Mucosa of stomach (tissue), 1 donor: ENCODE measurements around the gene ATP8A2.

Source experiments
- H3K27me3 ChIP-seq: one replicate; pipeline ENCODE4 v1.7.0; 2013; ENCODE audit warnings: mild to moderate bottlenecking, low read length; ENCODE audit not compliant: control insufficient read depth, insufficient read depth
- H3K36me3 ChIP-seq: one replicate; pipeline ENCODE4 v1.7.0; 2013; ENCODE audit warnings: low read length; ENCODE audit not compliant: control insufficient read depth, insufficient read depth
- H3K4me1 ChIP-seq: one replicate; pipeline ENCODE4 v1.7.0; 2013; ENCODE audit warnings: mild to moderate bottlenecking, low read length; ENCODE audit not compliant: control insufficient read depth, insufficient read depth
- H3K4me3 ChIP-seq: one replicate; pipeline ENCODE4 v1.7.0; 2013; ENCODE audit warnings: low read length
- H3K9ac ChIP-seq: one replicate; pipeline ENCODE4 v1.7.0; 2013; ENCODE audit warnings: mild to moderate bottlenecking, low read length, moderate library complexity
- H3K9me3 ChIP-seq: one replicate; pipeline ENCODE4 v1.7.0; 2013; ENCODE audit warnings: mild to moderate bottlenecking, low read length, moderate library complexity; ENCODE audit not compliant: control insufficient read depth
- donor health status: Pancreatic carcinoma.

The ATP8A2 gene

GRCh38 chr13:25608181-25608580, 236.4 kb downstream of the ATP8A2 start:
- H3K4me1 ChIP-seq, result no peaks in the 10 kb centered on the region
- H3K9me3 ChIP-seq, result no peaks in the 10 kb centered on the region
- H3K4me3 ChIP-seq, result no peak overlapping the region
- no peaks in the 10 kb centered on the region for H3K27me3 ChIP-seq
- H3K9ac ChIP-seq, result no peak overlapping the region
- H3K36me3 ChIP-seq, result no peaks in the 10 kb centered on the region

- Histone ChIP-seq H3K9me3 (no peaks in the 10 kb centered on the region), H3K4me3 (no peak overlapping the region), H3K36me3 (no peaks in the 10 kb centered on the region), H3K27me3 (no peaks in the 10 kb centered on the region), H3K4me1 (no peaks in the 10 kb centered on the region), H3K9ac (no peak overlapping the region)
Measured at GRCh38 chr13:25616674-25617073, 244.9 kb downstream of the ATP8A2 start.

DNA sequence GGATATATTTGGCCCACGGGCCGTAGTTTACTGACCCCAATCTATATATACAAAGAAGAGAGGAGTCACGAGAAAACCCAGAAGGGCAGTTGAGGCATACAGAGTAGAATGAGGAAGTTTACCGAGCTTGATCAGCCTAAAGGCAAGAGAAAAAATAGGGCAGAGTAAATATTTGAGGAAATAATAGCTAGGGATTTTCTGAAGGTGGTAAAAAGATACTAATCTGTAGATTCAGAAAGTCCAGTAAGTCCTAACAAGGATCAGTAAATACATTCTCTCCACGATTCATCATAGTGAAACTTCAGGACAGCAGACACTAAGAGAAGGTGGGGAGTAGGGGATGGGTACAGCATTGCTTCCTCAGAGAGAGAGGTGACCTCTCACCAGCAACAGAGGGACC, 248.1 kb downstream of the ATP8A2 start:
- H3K4me1 ChIP-seq, result no peaks in the 10 kb centered on the region
- no peaks in the 10 kb centered on the region for H3K27me3 ChIP-seq
- H3K9me3 ChIP-seq, result no peaks in the 10 kb centered on the region
- H3K4me3 ChIP-seq, result no peak overlapping the region
- H3K9ac ChIP-seq, result no peak overlapping the region
- H3K36me3 ChIP-seq, result no peaks in the 10 kb centered on the region

GRCh38 chr13:25625414-25625813, 253.6 kb downstream of the ATP8A2 start:
- Histone ChIP-seq H3K27me3 (no peaks in the 10 kb centered on the region), H3K9me3 (no peaks in the 10 kb centered on the region), H3K4me3 (no peak overlapping the region), H3K9ac (no peak overlapping the region), H3K36me3 (no peaks in the 10 kb centered on the region), H3K4me1 (no peaks in the 10 kb centered on the region)

DNA sequence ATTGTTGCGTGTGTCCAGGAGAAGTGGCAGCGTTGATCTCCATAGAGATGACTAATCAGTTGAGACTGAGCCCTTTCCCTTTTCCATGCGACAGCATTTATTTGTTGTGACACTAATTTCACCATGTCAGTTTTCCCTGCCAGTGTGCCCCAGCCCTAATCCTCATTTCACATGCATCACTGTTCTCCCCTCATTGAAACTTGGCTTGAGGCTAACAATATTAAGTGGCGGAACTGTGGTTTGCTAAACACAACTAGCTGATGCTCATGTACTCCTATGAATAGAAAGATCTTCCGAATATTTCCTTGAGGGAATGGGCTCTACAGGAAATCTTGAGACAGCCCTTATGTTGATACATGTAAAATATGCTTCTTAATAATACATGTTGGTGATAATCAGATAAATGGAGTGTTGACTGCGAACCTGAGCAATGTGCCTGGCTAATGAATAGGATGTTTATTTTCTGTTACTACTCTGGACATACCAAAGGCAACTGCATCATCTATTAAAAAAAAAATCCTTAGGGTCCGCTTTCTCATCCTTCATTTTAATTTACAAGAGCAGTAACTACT, 258.6 kb downstream of the ATP8A2 start:
- Histone ChIP-seq H3K27me3 (no peaks in the 10 kb centered on the region), H3K36me3 (no peaks in the 10 kb centered on the region), H3K9me3 (no peaks in the 10 kb centered on the region), H3K9ac (no peak overlapping the region), H3K4me1 (no peaks in the 10 kb centered on the region), H3K4me3 (no peak overlapping the region)

DNA sequence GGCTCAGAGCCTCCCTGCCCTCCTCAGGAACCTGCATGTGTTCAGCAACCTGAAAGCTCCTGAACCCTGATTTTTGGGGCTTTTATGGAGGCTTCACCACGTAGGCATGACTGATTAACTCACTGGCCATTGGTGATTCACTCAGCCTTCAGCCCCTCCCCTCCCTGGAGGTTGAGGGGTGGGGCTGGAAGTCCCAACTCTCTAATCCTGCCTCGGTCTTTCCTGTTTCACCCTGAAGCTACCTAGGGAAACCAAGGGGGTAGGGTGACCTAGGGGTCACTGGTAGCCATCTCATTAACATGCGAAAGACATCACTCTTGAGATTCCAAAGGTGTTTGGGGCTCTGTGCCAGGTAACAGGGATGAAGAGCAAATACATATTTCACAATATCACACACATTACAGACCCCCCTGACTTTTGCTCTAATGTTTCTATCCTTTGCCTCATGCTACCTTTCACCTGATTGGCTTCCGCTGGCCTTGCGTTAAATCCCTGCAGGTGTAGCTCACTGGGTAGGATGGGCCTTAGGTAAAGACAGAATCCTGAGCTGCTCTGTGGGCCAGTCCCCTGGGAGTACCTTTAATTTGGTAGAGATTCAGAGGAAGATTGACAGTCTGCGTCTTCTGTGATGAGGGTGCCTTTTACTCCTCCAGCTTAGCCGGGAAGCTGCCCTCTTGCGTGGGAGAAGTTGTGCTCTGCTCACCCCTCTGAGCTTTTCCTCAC, 260.6 kb downstream of the ATP8A2 start:
- Histone ChIP-seq H3K4me3 (no peak overlapping the region), H3K9ac (no peak overlapping the region), H3K27me3 (no peaks in the 10 kb centered on the region), H3K36me3 (no peaks in the 10 kb centered on the region), H3K9me3 (no peaks in the 10 kb centered on the region), H3K4me1 (no peaks in the 10 kb centered on the region)

GRCh38 chr13:25633093-25633492, 261.3 kb downstream of the ATP8A2 start:
- no peak overlapping the region for H3K4me3 ChIP-seq
- H3K36me3 ChIP-seq, result no peaks in the 10 kb centered on the region
- H3K27me3 ChIP-seq, result no peaks in the 10 kb centered on the region
- no peaks in the 10 kb centered on the region for H3K4me1 ChIP-seq
- H3K9me3 ChIP-seq, result no peaks in the 10 kb centered on the region
- no peak overlapping the region for H3K9ac ChIP-seq

DNA sequence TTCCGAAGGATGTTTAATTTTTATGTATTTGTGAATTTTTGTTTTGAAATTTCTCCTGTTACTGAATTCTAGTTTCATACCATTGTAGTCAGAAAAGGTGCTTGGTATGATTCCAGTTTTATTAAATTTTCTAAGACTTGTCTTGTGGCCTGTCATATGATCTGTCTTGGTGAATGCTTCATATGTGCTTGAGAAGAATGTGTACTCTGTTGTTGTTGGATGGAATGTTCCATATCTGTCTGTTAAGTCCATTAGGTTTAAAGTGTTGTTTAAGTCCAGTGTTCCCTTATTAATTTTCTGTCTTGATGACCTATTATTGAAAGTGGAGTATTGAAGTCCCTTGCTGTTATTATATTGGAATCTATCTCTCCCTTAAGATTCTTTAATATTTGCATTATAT, 273.9 kb downstream of the ATP8A2 start:
- H3K36me3 ChIP-seq, result no peaks in the 10 kb centered on the region

GRCh38 chr13:25649001-25649633, 277.3 kb downstream of the ATP8A2 start:
- Histone ChIP-seq H3K9ac (no peak overlapping the region), H3K4me3 (no peak overlapping the region), H3K27me3 (no peaks in the 10 kb centered on the region), H3K9me3 (no peaks in the 10 kb centered on the region), H3K4me1 (no peaks in the 10 kb centered on the region), H3K36me3 (no peaks in the 10 kb centered on the region)

More for the DNA sequence above, 273.9 kb downstream of the ATP8A2 start:
- Histone ChIP-seq H3K9ac (no peak overlapping the region), H3K4me3 (no peak overlapping the region), H3K9me3 (no peaks in the 10 kb centered on the region), H3K4me1 (no peaks in the 10 kb centered on the region), H3K27me3 (no peaks in the 10 kb centered on the region)

GRCh38 chr13:25652764-25653163, 281.0 kb downstream of the ATP8A2 start:
- Histone ChIP-seq H3K4me3 (no peak overlapping the region), H3K27me3 (no peaks in the 10 kb centered on the region), H3K9me3 (no peaks in the 10 kb centered on the region), H3K9ac (no peak overlapping the region), H3K36me3 (no peaks in the 10 kb centered on the region), H3K4me1 (no peaks in the 10 kb centered on the region)

- H3K4me3 ChIP-seq, result no peak overlapping the region
Measured at GRCh38 chr13:25654322-25654721, 282.5 kb downstream of the ATP8A2 start.

DNA sequence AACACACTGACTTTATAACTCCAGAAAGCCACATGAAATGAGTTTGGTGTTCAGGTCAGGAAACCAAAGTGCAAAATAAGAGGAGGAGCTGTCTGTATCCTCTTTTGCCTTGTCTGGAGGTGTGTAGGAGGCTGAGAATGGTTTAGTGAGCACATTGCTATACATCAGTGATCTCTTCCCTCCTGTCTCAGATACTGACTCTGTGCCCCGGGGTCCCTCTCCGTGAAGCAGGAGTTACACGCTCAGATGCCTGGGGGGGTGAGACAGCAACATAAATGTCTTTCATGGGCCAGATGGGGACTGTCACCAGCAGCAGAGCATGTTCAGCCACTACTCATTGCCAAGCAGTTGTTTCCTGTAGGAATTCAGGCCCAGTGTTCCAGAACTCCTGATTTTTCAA, 285.4 kb downstream of the ATP8A2 start:
- H3K9ac ChIP-seq, result no peak overlapping the region
- no peaks in the 10 kb centered on the region for H3K9me3 ChIP-seq
- peaks cover 10% of the 10 kb centered on the region for H3K4me1 ChIP-seq
- no peaks in the 10 kb centered on the region for H3K27me3 ChIP-seq
- H3K4me3 ChIP-seq, result no peak overlapping the region
- H3K36me3 ChIP-seq, result no peaks in the 10 kb centered on the region

More at GRCh38 chr13:25654322-25654721, 282.5 kb downstream of the ATP8A2 start:
- no peaks in the 10 kb centered on the region for H3K36me3 ChIP-seq
- no peak overlapping the region for H3K9ac ChIP-seq
- H3K4me1 ChIP-seq, result peaks cover 8% of the 10 kb centered on the region
- H3K9me3 ChIP-seq, result no peaks in the 10 kb centered on the region
- H3K27me3 ChIP-seq, result no peaks in the 10 kb centered on the region
